GM20431 (cell line): ENCODE data around the gene CLDN1.

Experiments used
- in situ Hi-C: fragments of 300-500 bp; cut with MseI, MboI; formaldehyde crosslinking; loops from one replicate; pipeline ENCODE4 v1.15.0; 2020; ENCODE audit warnings: low sequenced_read_pairs; ENCODE audit not compliant: unreplicated experiment

Gene CLDN1

DNA sequence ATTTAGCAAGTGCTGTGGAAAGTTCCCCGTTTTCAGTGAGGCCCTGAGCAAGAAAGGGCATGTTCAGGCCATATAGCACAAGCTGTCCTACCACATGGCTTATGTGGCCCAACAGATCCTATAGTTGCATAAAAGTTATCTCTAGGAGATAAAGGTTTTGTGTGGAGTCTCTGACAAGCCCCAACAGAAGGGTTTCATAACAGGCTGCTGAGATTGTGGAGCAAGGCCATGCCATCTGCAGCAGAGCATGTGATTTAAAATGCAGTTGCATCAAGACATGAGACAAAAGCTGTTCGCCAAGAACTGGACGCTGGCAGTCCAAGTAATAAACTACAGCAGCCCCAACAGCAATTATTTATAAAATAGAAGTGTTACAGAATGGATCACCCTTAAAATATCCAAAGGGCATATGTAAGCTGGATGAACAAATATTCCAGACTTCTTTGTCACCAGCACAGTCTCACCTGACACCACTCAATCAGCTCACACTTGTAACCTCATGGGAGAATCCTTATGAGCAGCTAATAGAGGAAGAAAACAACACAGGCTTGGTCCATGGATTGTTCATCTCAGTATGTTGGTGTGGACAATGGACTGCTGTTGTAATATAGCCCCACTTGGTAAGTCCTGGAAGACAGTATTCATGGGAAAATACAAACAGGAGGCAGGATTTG, 14.4 kb upstream of the CLDN1 start:
- in situ Hi-C loops: no loop called here

DNA sequence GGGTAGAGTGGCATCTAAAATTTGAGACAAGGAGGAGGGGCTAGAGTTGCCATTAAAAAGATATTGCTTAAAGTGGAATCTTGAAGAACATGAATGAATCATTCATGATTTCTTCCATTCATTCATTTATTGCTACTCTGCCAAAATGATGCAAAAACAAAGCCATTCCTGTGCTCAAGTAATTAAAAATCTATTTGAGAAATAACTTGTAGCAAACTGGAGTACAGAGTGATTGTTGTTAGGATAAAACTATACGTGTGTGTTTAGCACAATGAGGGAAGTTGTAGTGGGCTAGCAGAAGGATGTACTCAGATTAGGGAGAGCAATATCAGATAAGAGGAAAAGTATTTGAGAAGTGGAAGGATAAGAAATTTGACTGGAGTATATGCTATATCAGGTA, 11.7 kb upstream of the CLDN1 start:
- in situ Hi-C loops: no loop called here

DNA sequence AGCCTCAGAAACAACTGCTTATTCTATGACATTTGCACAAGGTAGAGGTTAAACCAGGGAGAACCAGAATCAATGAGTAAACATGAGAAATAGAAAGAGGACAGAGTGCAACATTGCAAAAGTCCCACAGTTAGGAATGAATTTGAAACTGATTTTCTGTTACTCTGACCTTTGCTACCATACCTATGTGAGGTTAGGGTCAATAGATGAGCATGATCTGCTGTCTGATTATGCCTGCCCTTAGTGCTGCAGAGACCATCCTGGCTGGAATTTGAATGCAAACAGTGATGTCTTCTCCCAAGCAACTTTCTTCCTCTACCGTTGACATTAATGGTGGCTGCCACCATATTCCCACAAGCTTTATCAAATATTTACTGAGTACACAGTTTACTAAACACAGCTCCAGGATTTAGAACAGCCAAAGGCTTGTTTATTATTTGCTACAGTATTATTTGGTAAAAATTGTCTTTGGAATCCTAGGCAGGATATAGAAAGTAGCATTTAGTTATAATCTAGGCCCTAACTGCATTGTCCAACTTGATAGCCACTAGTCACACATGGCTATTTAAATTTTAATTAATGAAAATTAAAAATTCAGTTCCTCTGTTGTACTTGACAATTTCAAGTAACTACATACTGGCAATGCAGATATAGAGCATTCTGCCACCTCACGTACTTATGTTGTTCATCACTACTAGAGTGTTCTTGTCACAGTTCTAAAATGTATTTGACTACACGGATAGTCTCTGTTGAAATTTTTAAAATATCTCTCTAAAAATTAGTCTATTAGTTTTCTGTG, 8.9 kb upstream of the CLDN1 start:
- in situ Hi-C loops: no loop called here

DNA sequence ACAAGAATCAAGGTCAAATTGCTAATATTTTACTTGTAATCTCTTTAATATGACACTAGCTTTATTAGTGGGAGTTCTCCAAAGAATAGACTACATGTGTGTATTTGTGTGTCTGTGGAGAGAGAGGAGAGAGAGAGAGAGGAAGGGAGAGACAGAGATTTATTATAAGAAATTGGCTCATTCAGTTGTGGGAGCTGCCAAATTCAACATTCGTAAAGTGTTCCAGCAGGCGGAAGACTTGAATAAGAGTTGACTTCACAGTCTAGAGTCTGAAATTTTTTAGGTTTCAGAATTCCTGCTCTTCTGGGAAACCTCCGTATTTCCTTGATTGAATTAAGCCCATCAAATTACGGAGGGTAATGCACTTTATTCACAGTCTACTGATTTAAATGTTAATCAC, 4.7 kb upstream of the CLDN1 start:
- in situ Hi-C loops: no loop called here

DNA sequence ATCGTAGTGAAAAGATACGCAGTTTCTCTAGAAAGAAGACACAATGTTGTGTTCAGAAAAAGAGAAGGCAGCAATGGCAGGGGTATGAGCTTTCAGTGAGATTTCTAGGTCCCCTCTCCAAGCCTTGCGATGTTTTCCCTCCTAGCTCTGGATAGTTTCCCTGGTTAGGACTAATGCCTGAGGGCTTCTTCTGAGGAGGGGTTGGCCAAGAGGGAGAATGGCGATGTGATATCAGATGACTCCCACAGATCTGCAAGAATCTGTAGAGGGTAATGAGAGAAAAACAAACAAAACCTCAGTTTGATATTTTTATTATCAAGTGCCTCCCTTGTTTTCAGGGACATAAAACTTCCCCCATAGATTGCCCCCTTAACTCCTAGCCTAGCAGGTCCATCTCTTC, 4.1 kb upstream of the CLDN1 start:
- in situ Hi-C loops: no loop called here

DNA sequence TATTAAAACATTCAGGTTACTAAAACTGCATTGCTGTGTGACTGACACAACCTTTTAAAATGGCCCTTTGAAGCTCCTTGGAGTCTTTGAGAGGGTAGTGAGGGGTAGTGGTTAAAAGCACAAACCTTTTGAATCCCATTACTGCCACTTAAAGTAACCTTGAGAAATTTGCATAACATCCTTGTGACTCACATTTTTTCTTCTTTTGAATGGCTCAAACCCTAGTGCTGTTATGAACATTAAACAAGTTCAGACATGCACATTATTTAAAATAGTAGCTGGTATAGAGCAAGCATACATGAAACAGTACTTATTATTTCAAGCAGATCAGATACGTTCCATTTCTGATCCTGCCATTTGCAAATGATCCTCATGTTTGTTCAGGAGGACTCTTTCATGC, 3.7 kb upstream of the CLDN1 start:
- in situ Hi-C loops: no loop called here

DNA sequence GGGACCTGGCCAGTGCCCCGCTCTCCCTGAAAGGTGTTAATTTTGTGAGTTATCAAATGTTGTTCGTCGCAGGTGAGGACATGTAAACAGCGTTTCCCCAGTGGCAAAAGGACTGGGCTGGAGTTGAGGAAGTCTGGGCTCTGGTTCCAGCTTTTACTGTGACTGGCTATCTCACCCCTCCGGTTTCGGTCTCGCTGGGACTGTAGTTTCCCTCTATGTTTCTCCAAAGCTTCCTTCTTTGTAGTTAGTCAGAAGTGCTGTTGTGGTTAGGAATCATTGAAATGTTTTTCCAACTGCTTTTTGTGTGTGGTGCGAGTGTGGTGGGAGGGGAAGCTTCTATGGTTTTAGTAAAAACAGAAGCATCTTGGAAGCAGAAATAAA, 990 bp upstream of the CLDN1 start:
- in situ Hi-C loops: no loop called here

DNA sequence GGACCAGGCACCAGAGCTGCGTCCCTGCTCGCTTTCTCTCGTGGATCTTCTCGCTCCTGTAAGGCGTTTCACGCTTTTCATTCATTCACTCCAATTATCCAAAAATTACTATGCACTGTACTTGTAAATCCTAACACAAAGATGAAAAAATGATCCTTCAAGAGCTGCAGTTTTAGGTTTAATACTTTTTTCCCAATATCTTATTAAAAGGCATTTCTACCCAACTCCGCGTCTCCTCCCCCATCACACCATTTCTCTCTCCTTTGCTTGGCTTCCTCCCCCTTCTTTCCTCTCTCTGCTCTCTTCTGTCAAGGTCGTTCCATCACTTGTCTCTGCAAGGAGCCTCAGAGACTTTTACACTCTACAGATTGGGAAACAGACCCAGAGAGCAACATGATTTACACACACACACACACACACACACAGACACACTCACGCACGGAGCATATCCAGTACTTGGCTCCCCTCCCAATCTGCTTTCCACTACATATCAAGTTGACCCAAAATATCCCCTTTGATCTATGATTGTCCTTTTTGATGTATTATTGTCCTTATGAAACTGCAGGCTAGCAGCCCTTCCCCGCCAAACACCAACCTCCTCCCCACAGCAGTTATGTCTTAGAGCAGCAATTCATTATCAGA, 479 bp upstream of the CLDN1 start:
- in situ Hi-C loops: no loop called here

DNA sequence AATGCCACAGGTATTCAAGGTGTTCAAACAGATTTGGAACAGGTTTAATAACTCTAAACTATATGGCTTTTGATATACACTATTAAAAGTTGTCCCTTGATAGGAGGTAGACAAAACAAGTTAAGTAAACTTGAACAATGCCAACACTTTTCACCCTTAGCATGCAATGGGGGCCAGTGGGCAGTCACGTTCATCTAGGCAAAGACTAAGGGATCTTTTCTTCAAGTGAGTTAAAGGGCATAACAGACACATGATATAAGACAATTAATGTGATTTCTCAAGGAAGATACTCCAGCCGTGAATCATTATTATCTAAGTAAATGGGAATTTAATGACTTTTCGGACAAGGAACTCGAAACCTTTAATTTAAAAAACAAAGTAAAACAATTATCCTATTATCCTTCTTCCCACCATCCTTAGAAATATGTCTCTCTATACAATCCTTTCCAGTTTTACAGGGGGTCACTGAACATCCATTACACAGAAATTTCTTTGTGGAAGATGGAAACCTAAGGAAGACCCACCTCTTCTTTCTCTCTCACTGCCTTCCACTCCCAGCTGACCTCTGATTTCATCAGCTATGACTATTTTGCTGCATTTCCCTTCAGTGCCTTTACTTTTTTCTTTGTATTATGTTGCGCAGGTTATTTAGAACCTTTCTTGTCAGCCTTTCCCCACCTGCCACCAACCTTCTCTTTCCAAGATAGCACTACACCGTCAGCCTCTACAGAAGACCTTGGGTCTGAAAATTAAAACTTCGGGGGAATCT, 1.5 kb downstream of the CLDN1 start:
- in situ Hi-C loops: no loop called here

DNA sequence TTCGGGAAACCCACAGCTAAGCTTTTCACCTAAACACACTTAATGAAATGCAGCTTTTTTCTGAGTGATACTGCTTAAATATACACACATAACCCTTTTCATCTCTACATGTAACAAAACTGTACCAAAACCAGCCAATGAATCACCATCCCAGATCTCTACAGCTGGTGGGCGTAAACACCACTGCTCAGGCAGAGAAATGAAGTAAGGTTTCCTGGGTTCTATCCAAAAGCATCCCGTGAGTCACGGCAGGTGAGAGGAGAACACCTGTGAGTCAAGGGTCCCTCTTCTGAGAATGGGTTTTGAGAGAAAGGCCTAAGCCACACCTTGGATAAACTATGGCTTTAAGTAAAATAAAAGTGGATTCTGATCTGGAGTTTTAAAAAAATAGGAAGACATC, 2.6 kb downstream of the CLDN1 start:
- in situ Hi-C loops: no loop called here

DNA sequence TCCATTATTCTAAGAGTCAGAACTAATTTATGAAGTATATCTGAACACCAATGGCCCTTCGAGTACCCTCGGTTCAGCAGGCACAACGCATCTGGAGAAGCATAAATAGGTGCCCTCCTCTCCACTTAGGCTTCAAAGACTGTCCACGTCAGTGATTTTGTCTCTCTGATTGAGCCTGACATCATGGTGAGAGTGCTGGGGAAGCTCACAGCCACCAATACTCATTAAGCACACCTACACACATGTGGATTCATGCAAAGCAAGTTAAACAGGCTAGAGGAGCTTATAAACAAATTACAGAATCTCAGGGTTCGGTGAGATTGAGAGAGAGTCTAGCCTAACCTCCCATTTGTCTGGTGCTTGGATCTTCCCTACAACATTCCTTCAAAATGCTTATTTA, 3.6 kb downstream of the CLDN1 start:
- in situ Hi-C loops: no loop called here

DNA sequence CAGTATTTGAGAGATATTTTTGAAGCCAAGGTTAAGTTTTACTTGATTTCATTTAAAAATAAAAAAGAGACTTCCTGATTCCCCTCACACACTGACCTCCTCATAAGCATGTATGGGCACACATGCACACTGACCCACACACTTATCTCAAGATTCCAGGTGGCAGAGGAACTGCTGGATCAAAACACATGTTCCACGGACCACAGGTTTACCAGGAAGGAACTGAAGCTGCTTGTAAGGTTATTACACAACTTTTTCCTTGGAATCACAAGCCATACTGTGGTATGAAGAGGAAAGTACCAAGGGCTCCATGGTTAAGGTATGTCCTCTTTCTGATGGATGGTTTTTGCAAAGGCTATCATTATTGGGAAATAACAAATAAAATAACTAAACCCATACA, 7.5 kb downstream of the CLDN1 start:
- in situ Hi-C loops: no loop called here

DNA sequence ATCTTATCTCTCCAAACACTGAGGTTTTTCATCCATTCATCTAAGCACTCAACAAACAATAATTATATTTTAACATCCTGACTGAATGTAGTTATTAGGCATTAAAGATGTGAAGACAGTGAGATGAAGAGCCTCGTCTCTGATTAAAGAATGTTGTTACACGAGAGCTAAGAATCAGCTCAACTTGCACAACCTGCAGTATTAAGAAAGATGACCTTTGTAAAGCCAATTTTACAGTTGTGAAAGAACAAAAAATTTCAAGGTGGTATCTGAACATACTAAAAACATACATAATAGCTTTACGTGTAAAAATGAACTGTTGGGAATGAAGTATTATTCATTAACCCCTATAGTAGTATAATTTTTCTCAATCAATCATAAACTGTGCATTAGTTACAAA, 12.8 kb downstream of the CLDN1 start:
- in situ Hi-C loops: no loop called here

DNA sequence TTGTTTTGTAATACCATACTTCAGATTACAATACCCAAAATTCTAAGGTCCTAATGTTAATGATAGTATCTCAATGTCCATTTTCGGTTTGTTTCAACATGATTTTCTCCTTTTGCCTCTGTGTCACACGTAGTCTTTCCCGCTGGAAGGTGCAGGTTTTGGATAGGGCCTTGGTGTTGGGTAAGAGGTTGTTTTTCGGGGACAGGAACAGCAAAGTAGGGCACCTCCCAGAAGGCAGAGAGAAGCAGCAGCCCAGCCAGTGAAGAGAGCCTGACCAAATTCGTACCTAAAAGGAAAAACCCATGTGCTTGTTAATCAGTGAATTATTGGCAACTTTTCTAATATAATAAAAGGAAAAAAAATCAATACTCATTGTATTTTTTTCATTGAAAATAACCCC, 14.1 kb downstream of the CLDN1 start:
- in situ Hi-C loops: no loop called here

DNA sequence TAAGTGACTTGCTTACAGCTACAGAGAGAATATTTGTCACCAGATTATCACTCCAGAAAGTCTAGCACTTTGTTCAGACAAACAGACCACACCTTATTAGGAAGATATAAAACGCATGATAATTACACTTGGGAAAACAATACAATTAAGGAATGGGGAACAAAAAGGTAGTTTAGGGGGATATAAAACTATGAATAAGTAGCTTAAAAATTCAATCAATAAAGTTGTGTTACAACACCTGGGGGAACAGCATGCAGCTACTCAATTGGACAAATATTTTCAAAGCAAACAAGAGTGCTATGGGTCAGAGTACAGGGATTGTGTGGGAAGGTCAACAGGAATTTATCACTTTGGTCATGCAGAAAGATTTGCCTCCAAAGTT, 15.1 kb downstream of the CLDN1 start:
- in situ Hi-C loops: no loop called here

DNA sequence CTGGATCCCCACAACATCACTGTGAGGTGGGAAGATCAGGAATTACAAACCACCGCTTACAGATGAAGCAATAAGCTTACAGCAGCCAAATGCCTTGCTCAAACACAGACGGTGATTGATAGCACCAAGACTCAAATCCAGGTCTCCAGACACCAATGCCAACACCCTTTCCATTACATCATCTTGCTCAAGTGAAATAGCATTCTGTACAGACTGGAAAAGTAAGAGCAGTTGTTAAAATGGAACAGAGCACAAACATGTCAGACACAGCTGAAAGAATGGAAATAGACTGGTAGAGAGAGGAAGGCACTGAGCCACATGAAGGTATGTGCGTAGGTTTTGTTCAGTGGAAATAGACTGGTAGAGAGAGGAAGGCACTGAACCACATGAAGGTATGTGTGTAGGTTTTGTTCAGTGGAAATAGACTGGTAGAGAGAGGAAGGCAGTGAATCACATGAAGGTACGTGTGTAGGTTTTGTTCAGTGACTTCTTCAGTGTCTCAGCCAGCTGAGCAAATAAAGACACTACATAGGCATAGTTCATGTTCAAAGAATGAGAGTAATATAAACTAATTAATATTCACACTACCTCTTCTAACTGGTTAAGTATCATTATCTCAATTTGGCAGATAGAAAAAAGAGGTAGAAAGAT, 15.6 kb downstream of the CLDN1 start:
- in situ Hi-C loops: no loop called here

DNA sequence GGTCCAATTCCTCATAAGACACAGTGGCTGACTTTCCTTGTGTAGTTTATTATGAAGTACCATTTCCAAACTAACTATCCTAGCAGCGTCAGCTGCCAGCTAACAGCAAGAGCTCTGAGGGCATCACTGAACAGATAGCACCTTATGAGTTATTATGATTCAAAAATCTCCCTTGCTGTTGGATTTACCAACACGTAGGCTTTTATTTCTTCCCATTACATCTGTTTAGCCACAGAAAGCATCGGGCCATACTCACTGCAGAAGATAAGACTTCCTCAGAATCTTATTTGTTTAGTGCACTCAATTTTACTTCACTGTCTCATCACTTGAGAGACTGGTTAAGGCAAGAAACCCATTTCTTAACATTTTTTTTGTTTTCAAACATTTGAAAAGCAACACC, 16.2 kb downstream of the CLDN1 start:
- in situ Hi-C loops: no loop called here

DNA sequence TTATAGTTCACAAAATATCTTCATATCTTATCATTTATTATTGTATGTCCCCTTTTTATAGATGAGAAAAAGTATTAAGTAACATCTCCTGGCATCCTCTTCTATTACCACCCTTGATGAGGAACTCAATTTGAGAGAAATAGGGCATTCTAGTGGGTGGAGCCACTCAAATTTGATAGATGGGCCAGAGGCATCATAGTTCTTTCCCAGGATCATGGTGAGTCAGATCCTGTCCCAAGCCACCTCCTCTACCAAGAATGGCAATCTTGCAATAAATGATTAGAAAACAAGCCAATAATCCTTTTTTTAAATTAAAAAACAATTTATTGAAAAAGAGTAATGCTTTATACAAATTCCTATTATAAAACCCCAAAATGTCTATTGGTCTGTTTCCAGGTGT, 16.8 kb downstream of the CLDN1 start:
- in situ Hi-C loops: no loop called here

DNA sequence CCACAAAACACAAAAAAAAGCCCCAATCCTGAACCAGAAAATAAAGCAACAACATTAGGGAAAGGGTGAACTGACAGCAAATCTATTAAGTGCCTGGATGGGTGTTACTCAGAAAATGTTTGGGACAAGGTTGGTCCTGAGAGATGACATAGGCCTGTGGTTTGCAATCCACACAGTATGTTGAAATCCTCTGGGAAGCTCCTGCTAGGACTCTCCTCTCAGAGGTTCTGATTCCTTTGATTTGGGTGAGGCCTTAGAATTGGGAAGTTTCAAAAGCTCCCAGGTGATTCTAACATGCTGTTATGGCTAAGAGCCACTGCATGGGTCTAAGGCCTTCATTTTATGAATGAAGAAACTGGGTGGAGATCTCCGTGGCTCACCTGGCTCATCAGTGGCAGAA, 18.4 kb downstream of the CLDN1 start:
- in situ Hi-C loops: no loop called here

DNA sequence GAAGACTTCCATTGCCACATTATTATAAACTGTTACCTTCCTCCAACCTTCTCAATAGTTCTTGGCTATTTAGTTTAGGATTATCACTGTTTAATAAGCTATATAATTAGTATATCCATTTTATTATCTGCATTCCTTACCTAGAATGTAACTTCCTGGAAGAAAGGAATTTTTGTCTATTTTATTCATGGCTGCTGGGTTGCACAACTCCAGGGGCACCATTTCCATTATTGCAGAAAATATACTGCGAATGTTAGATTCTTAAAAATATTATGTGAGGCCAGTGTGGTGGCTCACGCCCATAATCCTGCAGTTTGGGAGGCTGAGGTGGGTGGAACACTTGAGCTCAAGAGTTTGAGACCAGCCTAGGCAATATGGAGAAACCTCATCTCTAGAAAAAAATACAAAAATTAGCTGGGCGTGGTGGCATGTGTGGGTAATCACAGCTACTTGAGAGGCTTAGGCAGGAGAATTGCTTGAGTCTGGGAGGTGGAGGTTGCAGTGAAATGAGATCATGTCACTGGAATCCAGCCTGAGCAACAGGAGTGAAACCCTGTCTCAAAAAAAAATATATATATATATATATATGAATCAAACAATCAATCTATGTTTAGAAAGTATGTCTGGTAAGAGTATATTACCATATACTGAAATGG, 19.9 kb downstream of the CLDN1 start:
- in situ Hi-C loops: no loop called here
